Dedifferentiated amniotic fluid mesenchymal stem cell (primary cell): Measurements from ENCODE around the gene LFNG.
"Not testable (repeated sequence)": the region's sequence is repeated elsewhere in the genome, so short reads cannot be mapped to it uniquely, and the experiment has no call there.

Source experiments
- DNase-seq: peaks from one replicate; pipeline ENCODE4 v3.0.0-alpha.2; 2016; ENCODE audit errors: extremely low spot score

LFNG gene

DNA sequence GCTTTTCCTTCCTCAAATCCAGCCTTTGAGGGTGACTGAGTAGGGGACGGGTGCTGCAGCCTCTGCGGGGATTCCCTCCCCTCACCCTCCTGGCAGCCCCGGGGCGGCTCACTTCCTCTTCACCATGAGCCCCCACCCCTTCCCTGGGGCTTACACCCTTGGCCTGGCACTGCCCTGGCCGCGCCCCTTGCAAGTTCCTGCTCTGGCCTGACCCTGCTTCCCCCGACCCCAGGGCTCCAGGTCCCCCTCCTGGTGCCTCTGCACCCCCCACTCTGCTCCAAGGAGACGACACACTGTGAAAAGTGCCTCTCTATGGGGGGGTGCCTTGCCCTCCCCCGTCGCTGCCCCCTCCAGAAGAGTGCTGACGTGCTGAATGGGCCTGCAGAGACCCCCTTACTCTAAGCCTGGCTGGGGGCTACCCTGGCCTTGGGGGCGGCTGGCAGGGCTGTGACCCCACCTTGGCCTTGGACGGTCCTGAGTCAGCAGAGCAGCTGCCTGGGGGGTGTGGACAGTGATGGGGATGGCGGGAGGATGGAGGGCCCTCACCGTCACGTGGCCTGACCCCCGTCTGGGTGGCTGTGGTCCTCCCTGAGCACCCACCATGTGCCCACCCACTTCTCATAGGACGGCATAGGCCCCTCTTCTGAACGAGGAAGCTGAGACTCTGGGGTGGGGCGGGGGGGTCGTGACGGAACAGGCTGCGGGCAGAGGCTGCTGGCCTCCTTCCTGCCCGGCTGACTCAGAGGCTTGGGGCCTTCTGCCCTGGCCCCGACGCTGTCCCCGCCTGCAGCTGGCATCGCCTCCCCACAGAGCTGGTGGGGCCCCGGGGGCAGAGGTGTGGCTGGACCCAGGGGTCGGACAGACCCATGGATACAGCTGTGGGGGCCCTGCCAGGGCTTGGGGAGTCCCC, 9.8 kb downstream of the LFNG start:
- no peak for DNase-seq

DNA sequence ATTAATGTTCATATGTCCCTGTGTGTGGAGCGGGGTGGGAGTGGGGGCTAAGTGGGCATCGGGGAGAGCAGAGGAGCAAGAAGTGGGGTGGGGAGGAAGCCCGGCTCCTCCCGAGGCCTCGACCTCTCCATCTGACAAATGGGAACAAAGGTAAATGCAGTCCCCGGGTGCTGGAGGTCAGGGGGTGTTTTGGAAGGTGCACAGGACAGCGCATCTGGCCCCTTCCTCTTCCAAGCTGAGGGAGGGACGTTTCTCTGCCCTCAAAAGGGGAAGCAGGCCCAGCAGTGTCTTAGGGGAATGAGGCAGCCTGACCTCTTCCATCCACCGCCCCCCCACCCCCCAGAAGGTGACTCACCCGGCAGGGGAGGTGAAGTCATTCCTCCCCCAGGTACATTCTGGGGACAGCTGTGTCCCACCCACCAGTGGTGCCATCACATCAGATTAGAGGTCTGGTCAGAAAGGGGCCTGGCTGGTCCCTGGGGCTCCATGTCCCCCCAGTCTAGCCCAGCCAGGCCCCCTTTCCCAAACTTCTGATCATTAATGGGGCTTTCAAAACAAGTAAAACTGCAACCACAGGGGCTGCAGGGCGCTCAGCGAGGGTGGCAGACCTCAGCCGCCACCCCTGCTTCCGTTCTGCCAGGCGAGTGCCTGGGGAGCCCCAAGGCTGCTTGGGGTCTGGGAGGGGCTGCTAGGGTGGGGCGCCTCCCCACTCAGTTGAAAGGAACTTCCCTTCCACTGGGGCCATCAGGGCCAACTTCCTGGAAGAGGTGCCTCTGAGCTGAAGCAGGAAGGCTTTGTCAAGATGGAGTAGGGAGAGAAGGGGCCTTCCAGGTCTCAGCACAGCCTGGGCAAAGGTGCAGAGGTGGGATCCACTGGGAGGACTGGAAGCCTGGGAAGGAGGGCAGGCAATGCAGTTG, 10.8 kb downstream of the LFNG start:
- no peak for DNase-seq

DNA sequence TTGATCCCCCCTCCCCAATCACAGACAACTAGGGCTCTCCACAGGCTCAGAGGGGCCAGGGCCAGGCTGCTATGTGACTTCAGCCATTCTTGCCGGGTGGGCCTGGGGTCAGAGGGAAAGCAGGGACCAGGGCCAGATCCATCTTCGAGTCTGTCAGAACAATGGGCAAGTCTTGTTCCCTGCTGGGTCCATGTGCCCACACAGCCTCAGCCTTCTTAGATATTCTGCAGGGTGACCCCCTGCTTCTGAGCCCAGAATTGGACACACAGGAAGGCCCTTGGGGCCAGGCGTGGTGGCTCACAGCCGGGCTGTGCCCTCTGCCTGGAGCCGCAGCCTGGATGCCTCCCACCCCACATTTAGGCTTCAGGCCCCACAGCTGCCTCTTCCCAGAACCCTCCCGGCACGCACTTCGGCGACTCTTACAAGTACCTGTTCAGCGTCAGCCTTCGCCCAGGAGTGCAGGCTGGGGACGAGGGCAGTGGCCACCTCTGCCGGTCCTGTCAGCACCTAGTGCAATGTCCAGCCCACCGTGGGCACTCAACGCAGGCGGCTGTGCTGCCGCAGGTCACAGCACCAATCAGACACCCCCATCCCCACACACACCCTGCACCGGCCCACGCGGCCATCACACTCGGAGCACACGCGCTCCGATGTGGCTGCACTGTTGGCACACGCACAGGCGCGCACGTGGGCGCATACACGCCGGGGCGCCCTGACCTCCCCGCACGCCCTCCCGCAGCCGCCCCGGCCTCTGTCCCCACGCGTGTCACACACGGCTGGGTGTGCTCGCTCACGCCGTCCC, 11.6 kb downstream of the LFNG start:
- not testable (repeated sequence) for DNase-seq

DNA sequence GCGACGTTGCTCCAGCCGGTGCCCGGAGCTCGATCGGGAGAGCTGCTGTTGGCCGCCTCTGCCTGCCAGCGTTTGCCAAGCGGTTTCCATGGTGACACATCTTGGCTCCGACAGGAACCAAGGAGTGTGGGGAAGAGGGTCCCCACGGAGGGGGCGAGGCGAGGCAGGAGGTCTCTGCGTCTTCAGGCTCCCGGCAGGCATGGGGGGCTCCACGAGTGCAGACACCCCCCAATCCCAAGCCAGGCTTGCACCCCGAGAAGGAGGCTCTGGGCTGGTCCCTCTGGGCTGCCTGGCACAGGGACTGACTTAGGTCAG, 12.2 kb downstream of the LFNG start:
- not testable (repeated sequence) for DNase-seq

GRCh38 chr7:2532199-2532772, 12.7 kb downstream of the LFNG start:
- DNase-seq, result not testable (repeated sequence)

DNA sequence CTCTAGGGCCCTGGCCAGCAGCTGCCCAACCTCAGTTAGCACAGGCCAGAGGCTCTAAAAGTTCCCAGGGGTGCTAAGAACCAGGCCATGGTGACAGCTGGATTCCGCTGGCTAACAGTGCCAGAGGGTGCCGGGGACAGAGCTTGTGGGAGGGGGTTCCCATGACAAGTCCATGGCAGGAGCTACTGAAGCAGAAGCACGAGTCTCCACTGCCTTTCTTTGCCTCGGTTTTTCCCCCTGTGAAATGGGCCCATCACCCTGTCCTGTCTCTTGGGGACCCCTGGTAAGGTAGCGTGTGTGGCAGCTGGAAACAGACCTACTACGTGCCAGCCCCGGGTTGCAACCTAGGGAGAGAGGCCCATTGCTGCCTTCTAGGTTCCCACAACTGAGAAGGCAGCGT, 13.2 kb downstream of the LFNG start:
- not testable (repeated sequence) for DNase-seq

GRCh38 chr7:2533566-2533965, 14.0 kb downstream of the LFNG start:
- DNase-seq, result not testable (repeated sequence)

DNA sequence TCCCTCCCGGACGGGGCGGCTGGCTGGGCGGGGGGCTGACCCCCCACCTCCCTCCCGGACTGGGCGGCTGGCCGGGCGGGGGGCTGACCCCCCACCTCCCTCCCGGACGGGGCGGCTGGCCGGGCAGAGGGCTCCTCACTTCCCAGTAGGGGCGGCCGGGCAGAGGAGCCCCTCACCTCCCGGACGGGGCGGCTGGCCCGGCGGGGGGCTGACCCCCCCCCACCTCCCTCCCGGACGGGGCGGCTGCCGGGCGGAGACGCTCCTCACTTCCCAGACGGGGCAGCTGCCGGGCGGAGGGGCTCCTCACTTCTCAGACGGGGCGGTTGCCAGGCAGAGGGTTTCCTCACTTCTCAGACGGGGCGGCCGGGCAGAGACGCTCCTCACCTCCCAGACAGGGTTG, 14.6 kb downstream of the LFNG start:
- not testable (repeated sequence) for DNase-seq

DNA sequence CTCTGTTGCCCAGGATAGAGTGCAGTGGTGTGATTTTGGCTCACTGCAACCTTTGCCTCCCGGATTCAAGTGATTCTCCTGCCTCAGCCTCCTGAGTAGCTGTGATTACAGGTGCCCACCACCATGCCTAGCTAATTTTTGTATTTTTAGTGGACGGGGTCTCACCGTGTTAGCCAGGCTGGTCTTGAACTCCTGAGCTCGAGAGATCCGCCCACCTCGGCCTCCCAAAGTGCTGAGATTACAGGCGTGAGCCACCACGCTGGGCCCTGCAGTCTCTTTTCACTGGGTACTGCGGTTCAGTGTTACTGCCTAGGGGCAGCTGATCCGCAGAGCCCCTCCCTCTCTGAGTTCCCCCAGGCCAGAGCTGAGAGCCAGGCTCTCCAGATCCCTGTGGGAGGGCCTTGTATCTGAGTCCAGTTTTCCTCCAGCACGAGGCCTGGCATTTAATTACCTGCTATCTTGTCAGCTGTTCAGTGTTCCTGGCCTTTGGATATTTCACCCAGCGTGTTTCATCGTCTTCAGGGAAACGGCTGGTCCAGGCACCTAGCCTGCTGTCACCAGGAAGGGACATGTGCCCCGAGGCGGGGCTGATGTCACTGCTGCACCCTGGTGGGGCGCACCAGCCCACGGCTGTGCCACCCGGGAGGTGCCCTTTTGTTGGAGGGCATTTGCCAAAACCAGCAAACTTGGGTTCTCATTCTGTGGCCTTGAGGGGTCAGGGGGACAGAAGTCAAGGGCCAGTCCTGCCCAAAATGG, 16.5 kb downstream of the LFNG start:
- DNase-seq, result not testable (repeated sequence)

DNA sequence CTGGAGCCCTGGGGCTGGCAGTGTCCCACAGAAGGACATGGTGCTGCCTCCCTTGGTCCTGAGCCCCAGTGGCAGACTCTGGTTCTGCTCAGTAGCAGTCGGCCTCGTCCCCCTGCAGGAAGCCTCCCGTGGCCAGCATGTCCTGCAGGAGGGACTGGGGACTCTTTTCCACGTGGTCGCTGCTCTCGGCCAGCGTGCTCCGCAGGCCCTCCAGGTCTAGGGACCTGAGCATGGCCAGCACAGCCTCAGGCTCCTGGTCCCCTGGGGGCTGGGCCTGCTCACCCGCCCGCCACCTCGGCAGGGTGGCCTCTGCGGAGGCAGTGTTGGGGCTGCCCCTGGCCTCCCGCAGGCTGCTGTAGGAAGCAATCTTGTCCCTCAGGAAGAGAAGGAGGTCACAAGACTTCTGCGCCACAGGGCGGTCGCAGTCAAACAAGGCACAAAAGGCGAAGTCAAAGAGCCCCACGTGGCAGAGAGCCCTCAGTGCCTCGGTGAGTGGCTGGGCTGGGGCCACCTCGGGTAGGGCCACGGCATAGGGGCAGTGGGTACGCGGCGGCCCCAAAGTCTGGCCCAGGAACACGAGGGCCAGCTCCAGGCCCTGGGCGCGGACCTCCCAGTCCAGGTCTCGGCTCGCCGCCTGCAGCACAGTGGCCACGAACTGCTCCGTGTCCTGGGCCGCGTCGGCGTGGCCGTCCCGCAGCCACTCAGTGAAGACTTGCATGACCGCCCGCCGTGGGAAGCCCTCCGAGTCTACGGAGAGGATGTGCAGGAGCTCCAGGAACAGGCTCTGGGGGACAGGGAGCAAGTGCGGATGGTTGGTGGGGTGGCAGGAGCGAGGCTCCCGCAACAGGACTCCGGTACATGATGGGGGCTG, 18.6 kb downstream of the LFNG start:
- DNase-seq, result no peak

- no peak for DNase-seq
Measured at GRCh38 chr7:2539031-2539911, 19.7 kb downstream of the LFNG start.

GRCh38 chr7:2540133-2540532, 20.6 kb downstream of the LFNG start:
- DNase-seq, result no peak

DNA sequence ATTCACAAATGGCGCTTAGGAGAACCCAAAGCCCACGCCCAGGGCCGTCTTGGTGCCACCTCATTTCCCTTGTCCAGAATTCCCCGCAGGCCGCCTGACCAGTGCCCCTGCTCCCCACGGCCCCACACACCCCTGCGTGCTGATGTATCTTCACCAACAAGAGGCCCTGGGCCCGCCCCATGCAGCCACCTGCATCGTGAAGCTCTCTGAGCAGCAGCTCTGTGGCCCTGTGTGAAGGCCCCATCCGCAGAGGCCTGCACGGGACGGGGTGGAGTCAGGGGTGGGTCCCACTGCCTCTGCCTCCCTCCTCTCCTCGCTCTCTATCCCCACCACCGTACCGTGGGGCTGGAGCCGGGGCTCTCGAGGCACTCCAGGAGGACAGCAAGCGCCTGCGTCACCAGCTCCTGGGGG, 21.1 kb downstream of the LFNG start:
- DNase-seq, result no peak

- no peak for DNase-seq
Measured at GRCh38 chr7:2541291-2542010, 21.9 kb downstream of the LFNG start.

- DNase-seq, result no peak
Measured at GRCh38 chr7:2542011-2542915, 22.7 kb downstream of the LFNG start.

DNA sequence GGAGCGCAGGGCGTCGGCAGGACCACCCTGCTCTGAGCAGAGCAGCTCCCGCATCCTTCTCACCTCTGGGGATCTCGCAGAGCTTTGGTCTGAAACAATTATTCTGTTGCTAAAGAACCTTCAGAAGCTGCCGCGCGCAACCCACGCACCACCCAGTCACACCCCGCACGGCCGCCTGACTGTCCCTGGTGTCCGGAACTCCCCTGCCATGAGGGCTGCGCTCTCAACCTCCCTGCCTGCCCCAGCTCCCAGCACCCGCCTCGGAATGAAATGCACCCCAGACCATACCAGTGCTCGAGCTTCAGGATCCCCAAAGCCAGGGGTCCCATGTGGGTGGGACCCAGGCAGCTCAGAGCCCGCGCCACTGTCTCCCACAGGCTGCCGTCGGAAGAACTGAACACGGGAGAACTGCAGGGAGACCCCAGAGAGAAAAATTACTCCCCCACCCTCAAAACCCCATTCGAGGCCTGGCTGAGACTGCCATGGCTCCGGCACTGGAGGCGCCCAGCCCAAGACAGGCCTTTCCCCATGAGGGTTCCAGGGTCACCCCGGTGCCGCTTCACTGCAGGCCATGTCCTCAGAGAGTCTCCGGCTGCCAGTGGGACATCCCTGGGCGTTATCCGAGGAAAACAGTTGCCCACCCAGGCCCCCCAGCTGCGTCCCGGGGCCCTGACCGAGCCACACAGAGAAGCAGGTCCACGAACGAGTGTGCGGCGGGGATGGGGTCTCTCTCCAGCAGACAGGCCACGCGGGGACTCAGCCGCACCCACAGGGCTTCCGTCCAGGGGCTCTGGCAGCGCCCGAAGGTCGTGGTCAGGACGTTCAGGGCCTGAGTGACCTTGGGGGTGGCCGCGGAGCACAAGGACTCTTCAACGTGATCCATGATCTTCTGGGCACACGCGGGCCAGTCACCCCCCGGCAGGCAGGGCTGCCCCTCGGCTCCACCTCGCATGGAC, 23.6 kb downstream of the LFNG start:
- DNase-seq, result no peak
